ENCODE measurements around the gene RFK.

Gene RFK

GRCh38 chr9:76425677-76426453 lies 31.6 kb upstream of the RFK start:
- no peaks in the 10 kb centered on the region for H3K27me3 ChIP-seq (ENCODE audit: control insufficient read depth, insufficient read depth, low read length)
- no peak overlapping the region for H3K9ac ChIP-seq (ENCODE audit: low read depth, low read length)
- no peaks in the 10 kb centered on the region for H3K9me3 ChIP-seq (ENCODE audit: control insufficient read depth, insufficient read depth, low read length)
- no peaks in the 10 kb centered on the region for H3K4me1 ChIP-seq (ENCODE audit: control insufficient read depth, insufficient read depth, low read length)
- no peak overlapping the region for H3K4me3 ChIP-seq (ENCODE audit: low read depth, low read length)
- no peaks in the 10 kb centered on the region for H3K36me3 ChIP-seq (ENCODE audit: control insufficient read depth, insufficient read depth, low read length)

GRCh38 chr9:76424491-76424890 lies 30.3 kb upstream of the RFK start:
- H3K9ac ChIP-seq (ENCODE audit: low read depth, low read length), result no peak overlapping the region
- H3K4me3 ChIP-seq (ENCODE audit: low read depth, low read length), result no peak overlapping the region
- H3K4me1 ChIP-seq (ENCODE audit: control insufficient read depth, insufficient read depth, low read length), result no peaks in the 10 kb centered on the region

GRCh38 chr9:76423216-76424177 lies 29.3 kb upstream of the RFK start:
- Histone ChIP-seq H3K4me3 (ENCODE audit: low read depth, low read length) (no peak overlapping the region), H3K36me3 (ENCODE audit: control insufficient read depth, insufficient read depth, low read length) (no peaks in the 10 kb centered on the region), H3K9ac (ENCODE audit: low read depth, low read length) (no peak overlapping the region), H3K9me3 (ENCODE audit: control insufficient read depth, insufficient read depth, low read length) (no peaks in the 10 kb centered on the region), H3K27me3 (ENCODE audit: control insufficient read depth, insufficient read depth, low read length) (no peaks in the 10 kb centered on the region), H3K4me1 (ENCODE audit: control insufficient read depth, insufficient read depth, low read length) (no peaks in the 10 kb centered on the region)

More at GRCh38 chr9:76424491-76424890, 30.3 kb upstream of the RFK start:
- Histone ChIP-seq H3K27me3 (ENCODE audit: control insufficient read depth, insufficient read depth, low read length) (no peaks in the 10 kb centered on the region), H3K36me3 (ENCODE audit: control insufficient read depth, insufficient read depth, low read length) (no peaks in the 10 kb centered on the region), H3K9me3 (ENCODE audit: control insufficient read depth, insufficient read depth, low read length) (no peaks in the 10 kb centered on the region)

- Histone ChIP-seq H3K36me3 (ENCODE audit: control insufficient read depth, insufficient read depth, low read length) (no peaks in the 10 kb centered on the region), H3K9me3 (ENCODE audit: control insufficient read depth, insufficient read depth, low read length) (no peaks in the 10 kb centered on the region), H3K4me3 (ENCODE audit: low read depth, low read length) (no peak overlapping the region), H3K9ac (ENCODE audit: low read depth, low read length) (no peak overlapping the region), H3K4me1 (ENCODE audit: control insufficient read depth, insufficient read depth, low read length) (peaks cover 7% of the 10 kb centered on the region), H3K27me3 (ENCODE audit: control insufficient read depth, insufficient read depth, low read length) (no peaks in the 10 kb centered on the region)
Measured at GRCh38 chr9:76419782-76420380, 25.7 kb upstream of the RFK start.

GRCh38 chr9:76417394-76417793 lies 23.2 kb upstream of the RFK start:
- Histone ChIP-seq H3K9ac (ENCODE audit: low read depth, low read length) (no peak overlapping the region), H3K9me3 (ENCODE audit: control insufficient read depth, insufficient read depth, low read length) (no peaks in the 10 kb centered on the region), H3K4me3 (ENCODE audit: low read depth, low read length) (no peak overlapping the region), H3K36me3 (ENCODE audit: control insufficient read depth, insufficient read depth, low read length) (no peaks in the 10 kb centered on the region), H3K4me1 (ENCODE audit: control insufficient read depth, insufficient read depth, low read length) (peaks cover 7% of the 10 kb centered on the region), H3K27me3 (ENCODE audit: control insufficient read depth, insufficient read depth, low read length) (no peaks in the 10 kb centered on the region)

GRCh38 chr9:76415731-76416130 lies 21.5 kb upstream of the RFK start:
- Histone ChIP-seq H3K4me1 (ENCODE audit: control insufficient read depth, insufficient read depth, low read length) (peaks cover 7% of the 10 kb centered on the region), H3K4me3 (ENCODE audit: low read depth, low read length) (no peak overlapping the region), H3K27me3 (ENCODE audit: control insufficient read depth, insufficient read depth, low read length) (no peaks in the 10 kb centered on the region), H3K9ac (ENCODE audit: low read depth, low read length) (no peak overlapping the region), H3K9me3 (ENCODE audit: control insufficient read depth, insufficient read depth, low read length) (no peaks in the 10 kb centered on the region), H3K36me3 (ENCODE audit: control insufficient read depth, insufficient read depth, low read length) (no peaks in the 10 kb centered on the region)

GRCh38 chr9:76415154-76415553 lies 20.9 kb upstream of the RFK start:
- Histone ChIP-seq H3K4me3 (ENCODE audit: low read depth, low read length) (no peak overlapping the region), H3K36me3 (ENCODE audit: control insufficient read depth, insufficient read depth, low read length) (no peaks in the 10 kb centered on the region), H3K27me3 (ENCODE audit: control insufficient read depth, insufficient read depth, low read length) (no peaks in the 10 kb centered on the region), H3K9ac (ENCODE audit: low read depth, low read length) (no peak overlapping the region), H3K9me3 (ENCODE audit: control insufficient read depth, insufficient read depth, low read length) (no peaks in the 10 kb centered on the region), H3K4me1 (ENCODE audit: control insufficient read depth, insufficient read depth, low read length) (peaks cover 7% of the 10 kb centered on the region)

GRCh38 chr9:76414661-76415060 lies 20.4 kb upstream of the RFK start:
- Histone ChIP-seq H3K4me1 (ENCODE audit: control insufficient read depth, insufficient read depth, low read length) (peaks cover 7% of the 10 kb centered on the region), H3K36me3 (ENCODE audit: control insufficient read depth, insufficient read depth, low read length) (no peaks in the 10 kb centered on the region), H3K4me3 (ENCODE audit: low read depth, low read length) (no peak overlapping the region), H3K27me3 (ENCODE audit: control insufficient read depth, insufficient read depth, low read length) (no peaks in the 10 kb centered on the region), H3K9ac (ENCODE audit: low read depth, low read length) (no peak overlapping the region), H3K9me3 (ENCODE audit: control insufficient read depth, insufficient read depth, low read length) (no peaks in the 10 kb centered on the region)

- Histone ChIP-seq H3K9me3 (ENCODE audit: control insufficient read depth, insufficient read depth, low read length) (no peaks in the 10 kb centered on the region), H3K4me1 (ENCODE audit: control insufficient read depth, insufficient read depth, low read length) (peaks cover 7% of the 10 kb centered on the region), H3K36me3 (ENCODE audit: control insufficient read depth, insufficient read depth, low read length) (no peaks in the 10 kb centered on the region), H3K9ac (ENCODE audit: low read depth, low read length) (no peak overlapping the region), H3K27me3 (ENCODE audit: control insufficient read depth, insufficient read depth, low read length) (no peaks in the 10 kb centered on the region), H3K4me3 (ENCODE audit: low read depth, low read length) (no peak overlapping the region)
Measured at GRCh38 chr9:76413658-76414057, 19.4 kb upstream of the RFK start.

- no peaks in the 10 kb centered on the region for H3K9me3 ChIP-seq (ENCODE audit: control insufficient read depth, insufficient read depth, low read length)
- H3K36me3 ChIP-seq (ENCODE audit: control insufficient read depth, insufficient read depth, low read length), result no peaks in the 10 kb centered on the region
- H3K27me3 ChIP-seq (ENCODE audit: control insufficient read depth, insufficient read depth, low read length), result no peaks in the 10 kb centered on the region
- peaks cover 6% of the 10 kb centered on the region for H3K4me1 ChIP-seq (ENCODE audit: control insufficient read depth, insufficient read depth, low read length)
- no peak overlapping the region for H3K9ac ChIP-seq (ENCODE audit: low read depth, low read length)
- no peak overlapping the region for H3K4me3 ChIP-seq (ENCODE audit: low read depth, low read length)
Measured at GRCh38 chr9:76412638-76413037, 18.4 kb upstream of the RFK start.

- no peaks in the 10 kb centered on the region for H3K4me1 ChIP-seq (ENCODE audit: control insufficient read depth, insufficient read depth, low read length)
- H3K9me3 ChIP-seq (ENCODE audit: control insufficient read depth, insufficient read depth, low read length), result no peaks in the 10 kb centered on the region
- H3K4me3 ChIP-seq (ENCODE audit: low read depth, low read length), result no peak overlapping the region
- H3K27me3 ChIP-seq (ENCODE audit: control insufficient read depth, insufficient read depth, low read length), result no peaks in the 10 kb centered on the region
- H3K36me3 ChIP-seq (ENCODE audit: control insufficient read depth, insufficient read depth, low read length), result no peaks in the 10 kb centered on the region
- H3K9ac ChIP-seq (ENCODE audit: low read depth, low read length), result no peak overlapping the region
Measured at GRCh38 chr9:76405868-76406267, 11.6 kb upstream of the RFK start.
